ENCODE results near the gene PIP4K2C.

PIP4K2C gene

GRCh38 chr12:57602544-57602943, 11.6 kb downstream of the PIP4K2C start:
- no peak for TF ChIP-seq CTCF (IDR thresholded peaks at IDR 0.05; ENCODE audit: low read depth, low read length)
- no peak for DNase-seq (ENCODE audit: extremely low read depth, low read depth)

GRCh38 chr12:57603324-57603723, 12.3 kb downstream of the PIP4K2C start:
- DNase-seq (ENCODE audit: extremely low read depth, low read depth) = no peak
- no peak for TF ChIP-seq CTCF (IDR thresholded peaks at IDR 0.05; ENCODE audit: low read depth, low read length)

- TF ChIP-seq CTCF (IDR thresholded peaks at IDR 0.05; ENCODE audit: low read depth, low read length) = no peak
- DNase-seq (ENCODE audit: extremely low read depth, low read depth) = no peak
Observed at GRCh38 chr12:57603815-57604453, 12.9 kb downstream of the PIP4K2C start.

- no peak for TF ChIP-seq CTCF (IDR thresholded peaks at IDR 0.05; ENCODE audit: low read depth, low read length)
- no peak for DNase-seq (ENCODE audit: extremely low read depth, low read depth)
Observed at GRCh38 chr12:57604454-57604991, 13.5 kb downstream of the PIP4K2C start, which contains the start of gene DTX3. DTX3 (plus strand) TSS chr12:57604824; CDS start chr12:57606518, 1,694 bp downstream.

- DNase-seq (ENCODE audit: extremely low read depth, low read depth) = no peak
- TF ChIP-seq CTCF (IDR thresholded peaks at IDR 0.05; ENCODE audit: low read depth, low read length) = no peak
Observed at GRCh38 chr12:57604992-57605810, 14.2 kb downstream of the PIP4K2C start.

- DNase-seq (ENCODE audit: extremely low read depth, low read depth) = no peak
- no peak for TF ChIP-seq CTCF (IDR thresholded peaks at IDR 0.05; ENCODE audit: low read depth, low read length)
Observed at GRCh38 chr12:57605811-57606311, 14.9 kb downstream of the PIP4K2C start.

- no peak for DNase-seq (ENCODE audit: extremely low read depth, low read depth)
- no peak for TF ChIP-seq CTCF (IDR thresholded peaks at IDR 0.05; ENCODE audit: low read depth, low read length)
Observed at GRCh38 chr12:57606399-57606798, 15.4 kb downstream of the PIP4K2C start.

Data from AG09319 (cell line).